Mesothelial cell of epicardium (in vitro differentiated cells): Measurements from ENCODE around the gene WDR81. TPM values are rescaled to one million over a fixed set of nuclear protein-coding genes. Genes with fewer than 3 reads are reported as not detected.
"Not testable (repeated sequence)": the region's sequence is repeated elsewhere in the genome, so short reads cannot be mapped to it uniquely, and the experiment has no call there.

Experiments used
- DNase-seq, 2 experiments: peaks; one replicate each; pipeline ENCODE4 v3.0.0; 2021; ENCODE audit warnings: low spot score in 2 of 2; ENCODE audit not compliant: unreplicated experiment in 2 of 2
- H3K27ac Mint-ChIP-seq: 2 replicates; pipeline ENCODE4 v1.8.0; 2021; ENCODE audit warnings: mixed read lengths
- H3K27me3 Mint-ChIP-seq: 2 replicates; pipeline ENCODE4 v1.8.0; 2021; ENCODE audit warnings: low read depth, mixed read lengths
- H3K36me3 Mint-ChIP-seq: 2 replicates; pipeline ENCODE4 v1.8.0; 2021; ENCODE audit warnings: mixed read lengths
- H3K4me1 Mint-ChIP-seq: 2 replicates; pipeline ENCODE4 v1.8.0; 2021; ENCODE audit warnings: mixed read lengths
- H3K4me3 Mint-ChIP-seq: 2 replicates; pipeline ENCODE4 v1.8.0; 2021; ENCODE audit warnings: mild to moderate bottlenecking, moderate library complexity, mixed read lengths
- H3K9me3 Mint-ChIP-seq: 2 replicates; pipeline ENCODE4 v1.8.0; 2021; ENCODE audit warnings: mixed read lengths
- total RNA-seq: library from RNA; stranded (reverse); gene quantifications from 3 replicates; pipeline ENCODE4 v1.2.1, GENCODE V29; 2021
- TF ChIP-seq, protein P1 (sequence below): fragments of 200-600 bp; sonication (generic); IDR thresholded peaks from one replicate; pipeline ENCODE4 v1.5.0; 2021; ENCODE audit warnings: antibody characterized with exemption; ENCODE audit not compliant: unreplicated experiment

WDR81 gene
- total RNA-seq, 1 donor from 2014 or later = 20.6 TPM

DNA sequence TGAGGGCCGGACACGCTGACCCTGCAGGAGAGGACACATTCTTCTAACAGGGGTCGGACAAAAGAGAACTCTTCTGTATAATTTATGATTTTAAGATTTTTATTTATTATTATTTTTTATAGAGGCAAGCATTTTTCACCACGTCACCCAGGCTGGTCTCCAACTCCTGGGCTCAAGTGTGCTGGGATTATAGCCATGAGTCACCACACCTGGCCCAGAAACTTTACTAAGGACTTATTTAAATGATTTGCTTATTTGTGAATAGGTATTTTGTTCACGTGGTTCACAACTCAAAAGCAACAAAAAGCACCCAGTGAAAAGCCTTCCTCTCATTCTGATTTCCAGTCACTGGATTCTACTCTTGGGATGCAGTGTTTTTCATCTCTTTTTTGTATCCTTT, 35.0 kb downstream of the WDR81 start:
- Mint-ChIP-seq H3K27ac (no peak overlapping the region), H3K4me3 (no peak overlapping the region), H3K9me3 (no peaks in the 10 kb centered on the region), H3K4me1 (peaks cover 33% of the 10 kb centered on the region), H3K27me3 (no peaks in the 10 kb centered on the region), H3K36me3 (no peaks in the 10 kb centered on the region)
- no peak for DNase-seq
- TF ChIP-seq, protein P1, sequence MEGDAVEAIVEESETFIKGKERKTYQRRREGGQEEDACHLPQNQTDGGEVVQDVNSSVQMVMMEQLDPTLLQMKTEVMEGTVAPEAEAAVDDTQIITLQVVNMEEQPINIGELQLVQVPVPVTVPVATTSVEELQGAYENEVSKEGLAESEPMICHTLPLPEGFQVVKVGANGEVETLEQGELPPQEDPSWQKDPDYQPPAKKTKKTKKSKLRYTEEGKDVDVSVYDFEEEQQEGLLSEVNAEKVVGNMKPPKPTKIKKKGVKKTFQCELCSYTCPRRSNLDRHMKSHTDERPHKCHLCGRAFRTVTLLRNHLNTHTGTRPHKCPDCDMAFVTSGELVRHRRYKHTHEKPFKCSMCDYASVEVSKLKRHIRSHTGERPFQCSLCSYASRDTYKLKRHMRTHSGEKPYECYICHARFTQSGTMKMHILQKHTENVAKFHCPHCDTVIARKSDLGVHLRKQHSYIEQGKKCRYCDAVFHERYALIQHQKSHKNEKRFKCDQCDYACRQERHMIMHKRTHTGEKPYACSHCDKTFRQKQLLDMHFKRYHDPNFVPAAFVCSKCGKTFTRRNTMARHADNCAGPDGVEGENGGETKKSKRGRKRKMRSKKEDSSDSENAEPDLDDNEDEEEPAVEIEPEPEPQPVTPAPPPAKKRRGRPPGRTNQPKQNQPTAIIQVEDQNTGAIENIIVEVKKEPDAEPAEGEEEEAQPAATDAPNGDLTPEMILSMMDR = no peak

DNA sequence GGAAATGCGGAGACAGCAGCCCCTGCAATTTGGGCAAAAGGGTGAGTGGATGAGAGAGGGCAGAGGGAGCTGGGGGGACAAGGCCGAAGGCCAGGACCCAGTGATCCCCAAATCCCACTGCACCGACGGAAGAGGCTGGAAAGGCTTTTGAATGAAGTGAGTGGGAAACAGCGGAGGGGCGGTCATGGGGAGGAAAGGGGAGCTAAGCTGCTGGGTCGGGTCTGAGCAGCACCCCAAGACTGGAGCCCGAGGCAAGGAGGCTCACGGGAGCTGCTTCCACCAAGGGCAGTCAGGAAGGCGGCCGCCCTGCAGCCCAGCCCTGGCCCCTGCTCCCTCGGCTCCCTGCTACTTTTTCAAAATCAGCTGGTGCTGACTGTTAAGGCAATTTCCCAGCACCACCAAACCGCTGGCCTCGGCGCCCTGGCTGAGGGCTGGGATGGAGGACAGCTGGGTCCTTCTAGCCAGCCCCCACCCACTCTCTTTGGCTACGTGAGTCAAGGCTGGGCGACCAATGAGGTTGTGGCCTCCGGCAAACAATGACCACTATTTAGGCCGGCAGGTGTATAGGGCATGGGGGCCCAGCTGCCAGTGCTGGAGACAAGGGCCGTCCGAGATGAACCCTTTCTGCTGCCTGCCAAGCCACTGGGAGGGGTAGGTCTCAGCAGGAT, 37.9 kb downstream of the WDR81 start:
- DNase-seq = no peak
- H3K9me3 Mint-ChIP-seq = no peaks in the 10 kb centered on the region
- H3K4me1 Mint-ChIP-seq = peaks cover 27% of the 10 kb centered on the region
- H3K27ac Mint-ChIP-seq = peak overlapping the region; percentile 85
- TF ChIP-seq, protein P1 = no peak
- H3K36me3 Mint-ChIP-seq = no peaks in the 10 kb centered on the region
- H3K4me3 Mint-ChIP-seq = peak overlapping the region; percentile 76
- H3K27me3 Mint-ChIP-seq = no peaks in the 10 kb centered on the region

DNA sequence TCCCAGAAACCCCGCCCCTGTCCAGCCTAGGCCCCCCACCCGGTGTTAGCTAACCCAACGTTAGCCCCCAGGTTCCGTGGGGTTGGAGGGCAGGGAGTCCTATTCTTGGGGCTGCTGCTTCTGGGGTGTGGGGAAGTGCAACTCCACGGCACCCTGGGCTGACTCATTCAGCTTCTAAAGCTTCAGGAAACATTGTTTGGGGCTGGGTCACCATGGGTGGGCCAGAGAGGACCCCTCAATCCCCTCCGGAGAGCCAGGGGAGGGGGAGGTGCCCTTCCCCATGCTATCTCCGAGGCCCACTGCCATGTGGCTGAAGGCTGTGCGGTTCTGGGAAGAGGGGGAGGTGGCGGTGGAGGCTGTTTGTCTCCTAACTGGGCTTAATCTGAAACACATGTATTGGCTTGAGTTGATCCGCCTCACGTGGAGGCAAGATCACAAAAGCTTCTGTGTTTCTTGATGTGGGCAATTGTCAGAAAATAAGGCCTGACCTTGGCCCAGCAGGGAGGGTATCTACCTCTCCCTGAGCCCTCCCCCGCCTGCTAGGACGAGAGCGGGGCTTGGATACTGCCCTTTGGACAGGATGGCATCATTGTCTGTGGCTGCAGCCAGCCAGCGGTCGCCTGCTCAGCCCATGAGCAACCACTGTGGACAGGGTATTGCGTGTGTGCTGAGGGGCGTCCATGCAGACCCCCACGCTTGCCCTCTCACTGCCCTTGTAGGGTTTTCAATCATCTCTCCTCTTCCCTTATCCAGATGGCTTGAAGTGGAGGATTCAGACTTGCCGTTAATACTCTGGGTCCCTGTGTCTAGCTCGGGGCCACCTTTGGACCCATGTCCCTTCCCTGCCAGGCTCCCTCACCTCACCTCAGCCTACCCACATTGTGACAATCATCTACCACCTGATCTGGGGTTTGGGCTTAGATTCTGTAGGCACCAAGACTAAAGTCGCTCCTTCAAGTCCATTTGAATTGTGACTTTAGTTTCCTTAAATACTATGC, 38.7 kb downstream of the WDR81 start:
- DNase-seq = peak in 1 of 2 experiments; percentile 56

DNA sequence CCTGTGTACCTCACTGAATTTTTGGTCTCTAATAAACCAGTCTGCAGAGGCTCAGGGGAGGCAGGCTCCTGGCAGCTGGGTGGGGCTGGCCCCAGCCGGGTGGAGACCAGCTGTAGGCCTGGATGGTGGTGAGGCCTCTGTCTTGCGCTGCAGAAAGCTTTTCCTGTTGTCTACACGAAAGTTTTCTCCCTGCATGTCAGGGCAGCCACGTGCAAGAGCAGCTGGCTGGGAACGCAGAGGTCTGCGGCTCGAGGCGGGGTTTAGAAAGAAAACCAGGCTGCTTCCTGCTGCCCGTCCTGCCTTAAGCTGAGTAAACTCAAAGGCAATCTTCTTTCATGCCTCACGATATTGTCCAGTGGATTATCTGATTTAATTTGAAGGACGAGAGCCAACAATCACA, 39.8 kb downstream of the WDR81 start:
- peak overlapping the region; percentile 74 for H3K27ac Mint-ChIP-seq
- DNase-seq = no peak
- H3K4me3 Mint-ChIP-seq = no peak overlapping the region

More for the DNA sequence above, 38.7 kb downstream of the WDR81 start:
- peaks cover 27% of the 10 kb centered on the region for H3K4me1 Mint-ChIP-seq
- H3K9me3 Mint-ChIP-seq = no peaks in the 10 kb centered on the region
- TF ChIP-seq, protein P1 = no peak
- H3K36me3 Mint-ChIP-seq = peaks cover 3% of the 10 kb centered on the region
- H3K27me3 Mint-ChIP-seq = no peaks in the 10 kb centered on the region
- peak overlapping the region; percentile 76 for H3K4me3 Mint-ChIP-seq
- peak overlapping the region; percentile 65 for H3K27ac Mint-ChIP-seq

DNA sequence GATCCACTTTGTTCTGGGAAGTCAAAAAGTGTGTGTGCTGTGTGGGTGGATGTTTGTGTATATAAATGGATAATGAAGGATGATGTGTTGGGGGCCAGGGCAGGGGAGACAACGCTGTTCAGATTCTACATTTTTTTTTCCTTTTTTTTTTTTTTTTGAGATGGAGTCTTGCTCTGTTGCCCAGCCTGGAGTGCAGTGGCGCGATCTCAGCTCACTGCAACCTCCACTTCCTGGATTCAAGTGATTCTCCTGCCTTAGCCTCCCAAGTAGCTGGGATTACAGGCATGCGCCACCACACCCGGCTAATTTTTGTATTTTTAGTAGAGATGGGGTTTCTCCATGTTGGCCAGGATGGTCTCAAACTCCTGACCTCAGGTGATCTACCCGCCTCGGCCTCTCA, 40.2 kb downstream of the WDR81 start:
- H3K9me3 Mint-ChIP-seq, H3K36me3 Mint-ChIP-seq, H3K4me3 Mint-ChIP-seq, DNase-seq, H3K27me3 Mint-ChIP-seq: not testable (repeated sequence)
- H3K27ac Mint-ChIP-seq = peak overlapping the region; percentile 74
- peaks cover 31% of the 10 kb centered on the region for H3K4me1 Mint-ChIP-seq

More for the DNA sequence above, 39.8 kb downstream of the WDR81 start:
- peaks cover 27% of the 10 kb centered on the region for H3K4me1 Mint-ChIP-seq
- peaks cover 3% of the 10 kb centered on the region for H3K36me3 Mint-ChIP-seq
- no peaks in the 10 kb centered on the region for H3K27me3 Mint-ChIP-seq
- TF ChIP-seq, protein P1 = no peak
- H3K9me3 Mint-ChIP-seq = no peaks in the 10 kb centered on the region

DNA sequence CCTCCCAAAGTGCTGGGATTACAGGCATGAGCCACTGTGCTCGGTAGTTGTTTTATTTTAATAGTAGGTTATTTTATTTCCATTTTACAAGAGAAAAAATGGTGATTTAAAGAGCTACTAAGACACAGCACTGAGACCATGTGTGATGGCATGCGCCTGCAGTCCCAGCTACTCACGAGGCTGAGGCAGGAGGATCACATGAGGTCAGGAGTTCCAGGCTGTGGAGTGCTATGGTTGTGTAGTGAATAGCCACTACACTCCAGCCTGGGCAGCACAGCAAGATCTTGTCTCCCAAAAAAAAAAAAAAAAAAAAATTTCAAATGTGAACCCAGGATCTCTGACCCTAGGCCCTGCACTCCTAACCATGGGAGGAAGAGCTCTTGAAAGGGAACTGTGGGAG, 41.1 kb downstream of the WDR81 start:
- DNase-seq = no peak
- TF ChIP-seq, protein P1 = no peak
- Mint-ChIP-seq H3K27me3 (no peaks in the 10 kb centered on the region), H3K4me1 (peaks cover 36% of the 10 kb centered on the region), H3K27ac (no peak overlapping the region), H3K36me3 (peaks cover 3% of the 10 kb centered on the region), H3K9me3 (no peaks in the 10 kb centered on the region), H3K4me3 (no peak overlapping the region)
